Fibroblast of lung (primary cell): ENCODE measurements around the gene CCDC122. TPM values are rescaled to one million over a fixed set of nuclear protein-coding genes. Genes with fewer than 3 reads are reported as not detected.
A peak's percentile ranks its signal among the peaks of the same experiment; 100 is the strongest.

ENCODE experiments used
- DNase-seq, 2 donors: peaks; one replicate each; pipeline versions ENCODE4 v3.0.0 to v3.0.0-alpha.2; 2010; ENCODE audit warnings: low read depth in 2 of 2
- H2AFZ ChIP-seq: 2 replicates; pipeline ENCODE4 v1.5.1; 2012; ENCODE audit warnings: low read length, control low read depth, inconsistent platforms
- H3K27ac ChIP-seq: 2 replicates; pipeline ENCODE4 v1.5.1; 2011; ENCODE audit warnings: low read length, control low read depth; ENCODE audit not compliant: insufficient read depth
- H3K27me3 ChIP-seq: 2 replicates; pipeline ENCODE4 v1.5.1; 2011; ENCODE audit warnings: mild to moderate bottlenecking, low read length; ENCODE audit not compliant: control insufficient read depth, insufficient read depth
- H3K36me3 ChIP-seq: 2 replicates; pipeline ENCODE4 v1.5.1; 2011; ENCODE audit warnings: low read length; ENCODE audit not compliant: control insufficient read depth, insufficient read depth
- H3K4me1 ChIP-seq: 2 replicates; pipeline ENCODE4 v1.5.1; 2011; ENCODE audit warnings: low read length; ENCODE audit not compliant: control insufficient read depth, insufficient read depth; ENCODE audit errors: extremely low read depth
- H3K4me2 ChIP-seq: 2 replicates; pipeline ENCODE4 v1.5.1; 2011; ENCODE audit warnings: low read length, control low read depth; ENCODE audit not compliant: insufficient read depth; ENCODE audit errors: extremely low read depth
- H3K4me3 ChIP-seq, 4 experiments: fragments of 200-600 bp in 1 of 4; sonication (generic) in 1 of 4; replicated peaks in 1 of 4; 2 replicates each; pipeline ENCODE4 v1.5.1; 2011 to 2016; ENCODE audit warnings: low read length in 4 of 4, low read depth in 3 of 4, mild to moderate bottlenecking in 3 of 4, control low read depth in 2 of 4, inconsistent platforms in 1 of 4, mixed read lengths in 1 of 4; ENCODE audit not compliant: insufficient read depth in 1 of 4; ENCODE audit errors: control extremely low read depth in 1 of 4
- H3K79me2 ChIP-seq: 2 replicates; pipeline ENCODE4 v1.5.1; 2012; ENCODE audit warnings: mild to moderate bottlenecking, low read length, inconsistent platforms; ENCODE audit not compliant: control insufficient read depth, insufficient read depth
- H3K9ac ChIP-seq: 2 replicates; pipeline ENCODE4 v1.5.1; 2011; ENCODE audit warnings: mild to moderate bottlenecking, low read length, control low read depth; ENCODE audit not compliant: insufficient read depth
- H3K9me3 ChIP-seq: 2 replicates; pipeline ENCODE4 v1.5.1; 2012; ENCODE audit warnings: low read depth, low read length; ENCODE audit not compliant: control insufficient read depth, insufficient read depth
- H4K20me1 ChIP-seq: 2 replicates; pipeline ENCODE4 v1.5.1; 2011; ENCODE audit warnings: low read length; ENCODE audit not compliant: control insufficient read depth, insufficient read depth; ENCODE audit errors: extremely low read depth
- CTCF ChIP-seq, 2 donors: IDR thresholded peaks in 1 of 2; conservative IDR thresholded peaks in 1 of 2; 1 replicate in 1 of 2; 2 replicates in 1 of 2; pipeline ENCODE4 v1.5.1; 2011 to 2012; ENCODE audit warnings: low read length in 2 of 2, control low read depth in 1 of 2, inconsistent platforms in 1 of 2, low read depth in 1 of 2, mild to moderate bottlenecking in 1 of 2
- EZH2 ChIP-seq: IDR thresholded peaks from 2 replicates; pipeline ENCODE4 v1.5.1; 2012; ENCODE audit warnings: low read length, control low read depth, mild to moderate bottlenecking; ENCODE audit errors: missing control alignments
- polyA plus RNA-seq, 2 donors: library from polyadenylated mRNA; depleted of rRNA in 1 of 2; stranded (reverse) in 1 of 2; unstranded in 1 of 2; fragments of >200 nt; gene quantifications; 2 replicates each; pipeline ENCODE4 v1.2.1, GENCODE V29; 2011 to 2012; ENCODE audit warnings: missing spikeins in 1 of 2
- total RNA-seq: library from RNA; depleted of rRNA; stranded (reverse); fragments of >200 nt; gene quantifications from 2 replicates; pipeline ENCODE4 v1.2.1, GENCODE V29; 2014

The CCDC122 gene
- total and polyA plus RNA-seq, 2 donors (not counting 1 experiment from before 2014, with no cell fraction given) = 2.0 to 6.8 TPM

DNA sequence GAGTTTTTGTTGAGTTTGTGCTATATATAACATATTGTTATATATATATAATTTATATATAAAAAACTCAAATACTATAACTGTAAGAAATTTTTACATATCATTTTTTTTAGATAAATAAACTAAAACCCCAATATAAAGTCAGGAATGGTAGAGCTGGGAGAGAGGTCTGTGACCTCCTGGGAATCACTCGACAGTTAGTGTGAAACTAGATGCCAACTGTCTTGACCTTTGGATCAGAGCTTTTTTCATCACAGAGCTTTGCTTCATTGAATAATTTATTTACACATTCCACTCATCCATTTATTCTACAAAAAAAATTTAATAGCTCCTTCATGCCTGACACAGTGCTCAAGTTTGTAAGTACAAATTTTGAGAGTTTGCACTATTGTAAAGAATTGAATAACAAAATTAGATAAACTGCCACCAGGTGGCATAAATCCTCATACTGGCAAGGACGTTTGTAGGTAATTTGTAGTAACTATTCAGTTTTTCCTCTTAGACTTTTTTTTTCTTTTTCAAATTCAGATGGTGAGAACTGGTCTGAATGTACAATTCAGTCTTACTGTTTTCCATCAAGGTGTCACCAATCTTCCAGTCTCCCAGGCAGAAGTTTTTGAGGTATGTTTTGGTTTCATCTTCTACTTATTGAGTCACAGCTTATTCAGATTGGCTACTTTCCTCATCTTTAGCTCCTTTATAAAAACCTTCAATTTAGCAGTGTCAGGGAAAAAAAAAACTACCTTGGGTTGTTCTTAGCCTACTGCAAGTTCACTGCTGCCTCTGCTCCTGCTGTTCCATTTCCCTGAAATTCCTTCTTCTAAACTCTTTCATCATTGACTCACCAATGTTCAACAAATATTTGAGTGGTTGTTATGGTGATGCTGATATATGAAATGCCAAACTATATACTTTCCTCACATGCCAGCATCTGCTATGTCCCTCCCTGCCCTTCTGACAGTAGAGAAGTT, 28.9 kb upstream of the CCDC122 start:
- peak; percentile 77 to 78 for DNase-seq
- peaks cover 2% of the 10 kb centered on the region for H3K4me1 ChIP-seq
- H3K9ac ChIP-seq = no peak overlapping the region
- no peaks in the 10 kb centered on the region for H3K9me3 ChIP-seq
- no peaks in the 10 kb centered on the region for H4K20me1 ChIP-seq
- no peak overlapping the region for H2AFZ ChIP-seq
- H3K4me2 ChIP-seq = peak overlapping the region; percentile 62
- H3K79me2 ChIP-seq = no peaks in the 10 kb centered on the region
- no peaks in the 10 kb centered on the region for H3K27me3 ChIP-seq
- peak overlapping the region; percentile 73 for H3K27ac ChIP-seq
- peak; percentile 27 to 32 for TF ChIP-seq CTCF (conservative IDR thresholded peaks at IDR 0.05 in 1 of 2, IDR thresholded peaks at IDR 0.05 in 1 of 2; ENCODE audit: low read depth in 1 of 2, low read length in 2 of 2)
- no peak for TF ChIP-seq EZH2
- H3K36me3 ChIP-seq = no peaks in the 10 kb centered on the region
- H3K4me3 ChIP-seq = peak overlapping the region in 1 of 4 experiments; percentile 5

DNA sequence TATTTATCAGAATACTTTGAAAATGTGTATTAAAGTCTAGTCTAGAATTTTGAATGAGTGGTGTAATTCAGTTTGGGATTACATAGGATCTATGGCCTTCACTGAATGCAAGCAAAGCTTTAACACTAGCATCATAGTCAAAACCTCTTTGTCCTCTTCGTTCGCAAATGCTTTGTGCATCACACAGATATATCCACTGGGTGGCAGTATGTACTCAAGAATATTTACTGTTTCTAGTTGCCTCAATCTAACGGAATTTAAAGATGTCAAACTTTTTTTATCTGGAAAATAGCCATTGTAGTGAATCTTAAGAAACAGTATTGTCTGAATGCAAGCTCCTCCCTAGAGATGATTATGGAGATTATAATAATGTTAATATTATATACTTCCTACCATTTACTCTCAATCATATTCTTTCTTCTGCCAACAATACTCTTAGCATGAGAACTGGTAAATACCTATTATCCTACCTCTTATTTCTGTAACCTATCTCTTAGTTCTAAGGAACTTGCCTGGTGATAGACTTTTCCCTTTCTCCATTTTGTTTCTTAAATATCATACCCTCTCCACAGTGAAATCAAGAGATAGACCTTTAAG, 26.0 kb upstream of the CCDC122 start:
- Histone ChIP-seq H3K79me2 (no peaks in the 10 kb centered on the region), H4K20me1 (no peaks in the 10 kb centered on the region), H3K4me3 (no peak overlapping the region), H3K27me3 (no peaks in the 10 kb centered on the region), H3K4me2 (no peak overlapping the region), H3K36me3 (no peaks in the 10 kb centered on the region), H3K27ac (no peak overlapping the region), H2AFZ (no peak overlapping the region), H3K9me3 (no peaks in the 10 kb centered on the region), H3K9ac (no peak overlapping the region), H3K4me1 (peaks cover 2% of the 10 kb centered on the region)
- DNase-seq = peak; percentile 58 to 85
- no peak for TF ChIP-seq EZH2
- peak; percentile 62 to 68 for TF ChIP-seq CTCF (conservative IDR thresholded peaks at IDR 0.05 in 1 of 2, IDR thresholded peaks at IDR 0.05 in 1 of 2; ENCODE audit: low read depth in 1 of 2, low read length in 2 of 2)

- Histone ChIP-seq H3K27ac (no peak overlapping the region), H2AFZ (no peak overlapping the region), H3K4me1 (no peaks in the 10 kb centered on the region), H3K27me3 (no peaks in the 10 kb centered on the region), H4K20me1 (no peaks in the 10 kb centered on the region), H3K79me2 (no peaks in the 10 kb centered on the region), H3K9me3 (no peaks in the 10 kb centered on the region), H3K4me2 (no peak overlapping the region), H3K4me3 (no peak overlapping the region), H3K9ac (no peak overlapping the region), H3K36me3 (no peaks in the 10 kb centered on the region)
- no peak for TF ChIP-seq CTCF (conservative IDR thresholded peaks at IDR 0.05 in 1 of 2, IDR thresholded peaks at IDR 0.05 in 1 of 2; ENCODE audit: low read depth in 1 of 2, low read length in 2 of 2)
- TF ChIP-seq EZH2 = no peak
- DNase-seq = peak; percentile 41 to 44
Observed at GRCh38 chr13:43895940-43896339, 16.4 kb upstream of the CCDC122 start.
